ENCODE measurements around the gene SPIN1. TPM values are rescaled to one million over a fixed set of nuclear protein-coding genes. Genes with fewer than 3 reads are reported as not detected.

SPIN1 gene
- total and polyA plus RNA-seq, 2 experiments from 2014 or later, result 49.0 to 158 TPM

DNA sequence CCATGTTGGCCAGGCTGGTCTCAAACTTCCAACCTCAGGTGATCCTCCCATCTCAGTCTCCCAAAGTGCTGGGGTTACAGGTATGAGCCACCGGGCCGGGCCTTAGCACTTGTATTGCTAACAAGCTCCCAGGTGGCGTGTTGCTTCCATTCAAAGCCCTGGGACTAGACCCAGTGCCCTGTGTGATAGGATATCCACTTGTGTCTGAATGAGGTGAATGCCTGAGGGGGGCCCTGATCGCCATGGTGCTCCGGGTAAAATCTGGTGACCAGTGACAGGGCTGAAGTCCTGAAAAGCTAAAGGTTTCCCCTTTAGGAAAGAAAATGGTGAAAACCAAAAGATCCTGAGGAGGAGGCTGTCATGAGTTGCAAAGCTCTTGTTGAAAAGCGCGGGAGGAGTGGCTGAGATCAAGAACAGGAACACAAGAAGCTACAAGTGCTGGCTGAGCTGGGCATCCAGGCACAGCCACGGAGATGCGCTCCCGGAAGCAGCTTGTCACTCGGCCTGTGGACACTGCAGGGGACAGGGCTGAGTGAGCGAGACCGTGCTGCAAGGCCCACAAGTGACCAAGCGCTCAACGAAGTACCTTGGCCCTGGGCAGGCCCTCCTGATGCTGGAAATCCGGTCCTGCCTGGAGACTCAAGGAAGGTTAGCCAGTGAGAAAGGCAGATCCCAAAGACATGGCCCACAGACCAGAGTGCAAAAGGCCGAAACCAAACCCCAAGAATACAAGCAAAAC is 106.9 kb downstream of the SPIN1 start:
- Histone ChIP-seq H3K9me2 (ENCODE audit: insufficient read depth) (no peaks in the 10 kb centered on the region), H3K27me3 (ENCODE audit: insufficient read depth) (no peaks in the 10 kb centered on the region), H3K4me3 (no peak overlapping the region), H3K4me1 (ENCODE audit: insufficient read depth) (no peaks in the 10 kb centered on the region), H3K36me3 (ENCODE audit: insufficient read depth) (no peaks in the 10 kb centered on the region), H2AFZ (no peak overlapping the region), H4K20me1 (replicated peaks; ENCODE audit: insufficient read depth) (no peaks in the 10 kb centered on the region), H3K27ac (ENCODE audit: low read depth) (no peak overlapping the region), H3K4me2 (no peak overlapping the region), H3K79me2 (replicated peaks; ENCODE audit: insufficient read depth) (no peaks in the 10 kb centered on the region), H3F3A (replicated peaks; ENCODE audit: low read depth) (no peaks in the 10 kb centered on the region)
- Mint-ChIP-seq H3K27me3 (ENCODE audit: insufficient read depth, low read depth, poor library complexity) (peaks cover 6% of the 10 kb centered on the region), H3K4me1 (peaks cover 5% of the 10 kb centered on the region), H3K36me3 (ENCODE audit: low read depth) (no peaks in the 10 kb centered on the region), H3K27ac (no peak overlapping the region), H3K4me3 (no peak overlapping the region), H3K9me3 (no peaks in the 10 kb centered on the region)
- no peak for TF ChIP-seq JUNB (IDR thresholded peaks at IDR 0.05; ENCODE audit: unreplicated experiment)
- TF ChIP-seq CREB1 (CRISPR knock-in tag; IDR thresholded peaks at IDR 0.05; ENCODE audit: low read depth), result no peak
- no peak for TF ChIP-seq EZH2 (IDR thresholded peaks at IDR 0.05; ENCODE audit: low read depth, unreplicated experiment)
- TF ChIP-seq ZNF331 (CRISPR knock-in tag; IDR thresholded peaks at IDR 0.05; ENCODE audit: low read depth), result no peak
- no peak for TF ChIP-seq NANOG (IDR thresholded peaks at IDR 0.05; ENCODE audit: borderline replicate concordance)
- TF ChIP-seq, protein P1, sequence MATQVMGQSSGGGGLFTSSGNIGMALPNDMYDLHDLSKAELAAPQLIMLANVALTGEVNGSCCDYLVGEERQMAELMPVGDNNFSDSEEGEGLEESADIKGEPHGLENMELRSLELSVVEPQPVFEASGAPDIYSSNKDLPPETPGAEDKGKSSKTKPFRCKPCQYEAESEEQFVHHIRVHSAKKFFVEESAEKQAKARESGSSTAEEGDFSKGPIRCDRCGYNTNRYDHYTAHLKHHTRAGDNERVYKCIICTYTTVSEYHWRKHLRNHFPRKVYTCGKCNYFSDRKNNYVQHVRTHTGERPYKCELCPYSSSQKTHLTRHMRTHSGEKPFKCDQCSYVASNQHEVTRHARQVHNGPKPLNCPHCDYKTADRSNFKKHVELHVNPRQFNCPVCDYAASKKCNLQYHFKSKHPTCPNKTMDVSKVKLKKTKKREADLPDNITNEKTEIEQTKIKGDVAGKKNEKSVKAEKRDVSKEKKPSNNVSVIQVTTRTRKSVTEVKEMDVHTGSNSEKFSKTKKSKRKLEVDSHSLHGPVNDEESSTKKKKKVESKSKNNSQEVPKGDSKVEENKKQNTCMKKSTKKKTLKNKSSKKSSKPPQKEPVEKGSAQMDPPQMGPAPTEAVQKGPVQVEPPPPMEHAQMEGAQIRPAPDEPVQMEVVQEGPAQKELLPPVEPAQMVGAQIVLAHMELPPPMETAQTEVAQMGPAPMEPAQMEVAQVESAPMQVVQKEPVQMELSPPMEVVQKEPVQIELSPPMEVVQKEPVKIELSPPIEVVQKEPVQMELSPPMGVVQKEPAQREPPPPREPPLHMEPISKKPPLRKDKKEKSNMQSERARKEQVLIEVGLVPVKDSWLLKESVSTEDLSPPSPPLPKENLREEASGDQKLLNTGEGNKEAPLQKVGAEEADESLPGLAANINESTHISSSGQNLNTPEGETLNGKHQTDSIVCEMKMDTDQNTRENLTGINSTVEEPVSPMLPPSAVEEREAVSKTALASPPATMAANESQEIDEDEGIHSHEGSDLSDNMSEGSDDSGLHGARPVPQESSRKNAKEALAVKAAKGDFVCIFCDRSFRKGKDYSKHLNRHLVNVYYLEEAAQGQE (IDR thresholded peaks at IDR 0.05; ENCODE audit: unreplicated experiment), result no peak
- TF ChIP-seq STAT1 (IDR thresholded peaks at IDR 0.05; ENCODE audit: unreplicated experiment), result no peak
- TF ChIP-seq, protein P2, sequence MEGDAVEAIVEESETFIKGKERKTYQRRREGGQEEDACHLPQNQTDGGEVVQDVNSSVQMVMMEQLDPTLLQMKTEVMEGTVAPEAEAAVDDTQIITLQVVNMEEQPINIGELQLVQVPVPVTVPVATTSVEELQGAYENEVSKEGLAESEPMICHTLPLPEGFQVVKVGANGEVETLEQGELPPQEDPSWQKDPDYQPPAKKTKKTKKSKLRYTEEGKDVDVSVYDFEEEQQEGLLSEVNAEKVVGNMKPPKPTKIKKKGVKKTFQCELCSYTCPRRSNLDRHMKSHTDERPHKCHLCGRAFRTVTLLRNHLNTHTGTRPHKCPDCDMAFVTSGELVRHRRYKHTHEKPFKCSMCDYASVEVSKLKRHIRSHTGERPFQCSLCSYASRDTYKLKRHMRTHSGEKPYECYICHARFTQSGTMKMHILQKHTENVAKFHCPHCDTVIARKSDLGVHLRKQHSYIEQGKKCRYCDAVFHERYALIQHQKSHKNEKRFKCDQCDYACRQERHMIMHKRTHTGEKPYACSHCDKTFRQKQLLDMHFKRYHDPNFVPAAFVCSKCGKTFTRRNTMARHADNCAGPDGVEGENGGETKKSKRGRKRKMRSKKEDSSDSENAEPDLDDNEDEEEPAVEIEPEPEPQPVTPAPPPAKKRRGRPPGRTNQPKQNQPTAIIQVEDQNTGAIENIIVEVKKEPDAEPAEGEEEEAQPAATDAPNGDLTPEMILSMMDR (conservative IDR thresholded peaks at IDR 0.05; ENCODE audit: low read depth in 2 of 2), result no peak
- no peak for TF ChIP-seq ZNF114 (CRISPR knock-in tag; IDR thresholded peaks at IDR 0.05)
- TF ChIP-seq EZH2phosphoT487 (IDR thresholded peaks at IDR 0.05; ENCODE audit: unreplicated experiment), result no peak
- TF ChIP-seq, protein P3, sequence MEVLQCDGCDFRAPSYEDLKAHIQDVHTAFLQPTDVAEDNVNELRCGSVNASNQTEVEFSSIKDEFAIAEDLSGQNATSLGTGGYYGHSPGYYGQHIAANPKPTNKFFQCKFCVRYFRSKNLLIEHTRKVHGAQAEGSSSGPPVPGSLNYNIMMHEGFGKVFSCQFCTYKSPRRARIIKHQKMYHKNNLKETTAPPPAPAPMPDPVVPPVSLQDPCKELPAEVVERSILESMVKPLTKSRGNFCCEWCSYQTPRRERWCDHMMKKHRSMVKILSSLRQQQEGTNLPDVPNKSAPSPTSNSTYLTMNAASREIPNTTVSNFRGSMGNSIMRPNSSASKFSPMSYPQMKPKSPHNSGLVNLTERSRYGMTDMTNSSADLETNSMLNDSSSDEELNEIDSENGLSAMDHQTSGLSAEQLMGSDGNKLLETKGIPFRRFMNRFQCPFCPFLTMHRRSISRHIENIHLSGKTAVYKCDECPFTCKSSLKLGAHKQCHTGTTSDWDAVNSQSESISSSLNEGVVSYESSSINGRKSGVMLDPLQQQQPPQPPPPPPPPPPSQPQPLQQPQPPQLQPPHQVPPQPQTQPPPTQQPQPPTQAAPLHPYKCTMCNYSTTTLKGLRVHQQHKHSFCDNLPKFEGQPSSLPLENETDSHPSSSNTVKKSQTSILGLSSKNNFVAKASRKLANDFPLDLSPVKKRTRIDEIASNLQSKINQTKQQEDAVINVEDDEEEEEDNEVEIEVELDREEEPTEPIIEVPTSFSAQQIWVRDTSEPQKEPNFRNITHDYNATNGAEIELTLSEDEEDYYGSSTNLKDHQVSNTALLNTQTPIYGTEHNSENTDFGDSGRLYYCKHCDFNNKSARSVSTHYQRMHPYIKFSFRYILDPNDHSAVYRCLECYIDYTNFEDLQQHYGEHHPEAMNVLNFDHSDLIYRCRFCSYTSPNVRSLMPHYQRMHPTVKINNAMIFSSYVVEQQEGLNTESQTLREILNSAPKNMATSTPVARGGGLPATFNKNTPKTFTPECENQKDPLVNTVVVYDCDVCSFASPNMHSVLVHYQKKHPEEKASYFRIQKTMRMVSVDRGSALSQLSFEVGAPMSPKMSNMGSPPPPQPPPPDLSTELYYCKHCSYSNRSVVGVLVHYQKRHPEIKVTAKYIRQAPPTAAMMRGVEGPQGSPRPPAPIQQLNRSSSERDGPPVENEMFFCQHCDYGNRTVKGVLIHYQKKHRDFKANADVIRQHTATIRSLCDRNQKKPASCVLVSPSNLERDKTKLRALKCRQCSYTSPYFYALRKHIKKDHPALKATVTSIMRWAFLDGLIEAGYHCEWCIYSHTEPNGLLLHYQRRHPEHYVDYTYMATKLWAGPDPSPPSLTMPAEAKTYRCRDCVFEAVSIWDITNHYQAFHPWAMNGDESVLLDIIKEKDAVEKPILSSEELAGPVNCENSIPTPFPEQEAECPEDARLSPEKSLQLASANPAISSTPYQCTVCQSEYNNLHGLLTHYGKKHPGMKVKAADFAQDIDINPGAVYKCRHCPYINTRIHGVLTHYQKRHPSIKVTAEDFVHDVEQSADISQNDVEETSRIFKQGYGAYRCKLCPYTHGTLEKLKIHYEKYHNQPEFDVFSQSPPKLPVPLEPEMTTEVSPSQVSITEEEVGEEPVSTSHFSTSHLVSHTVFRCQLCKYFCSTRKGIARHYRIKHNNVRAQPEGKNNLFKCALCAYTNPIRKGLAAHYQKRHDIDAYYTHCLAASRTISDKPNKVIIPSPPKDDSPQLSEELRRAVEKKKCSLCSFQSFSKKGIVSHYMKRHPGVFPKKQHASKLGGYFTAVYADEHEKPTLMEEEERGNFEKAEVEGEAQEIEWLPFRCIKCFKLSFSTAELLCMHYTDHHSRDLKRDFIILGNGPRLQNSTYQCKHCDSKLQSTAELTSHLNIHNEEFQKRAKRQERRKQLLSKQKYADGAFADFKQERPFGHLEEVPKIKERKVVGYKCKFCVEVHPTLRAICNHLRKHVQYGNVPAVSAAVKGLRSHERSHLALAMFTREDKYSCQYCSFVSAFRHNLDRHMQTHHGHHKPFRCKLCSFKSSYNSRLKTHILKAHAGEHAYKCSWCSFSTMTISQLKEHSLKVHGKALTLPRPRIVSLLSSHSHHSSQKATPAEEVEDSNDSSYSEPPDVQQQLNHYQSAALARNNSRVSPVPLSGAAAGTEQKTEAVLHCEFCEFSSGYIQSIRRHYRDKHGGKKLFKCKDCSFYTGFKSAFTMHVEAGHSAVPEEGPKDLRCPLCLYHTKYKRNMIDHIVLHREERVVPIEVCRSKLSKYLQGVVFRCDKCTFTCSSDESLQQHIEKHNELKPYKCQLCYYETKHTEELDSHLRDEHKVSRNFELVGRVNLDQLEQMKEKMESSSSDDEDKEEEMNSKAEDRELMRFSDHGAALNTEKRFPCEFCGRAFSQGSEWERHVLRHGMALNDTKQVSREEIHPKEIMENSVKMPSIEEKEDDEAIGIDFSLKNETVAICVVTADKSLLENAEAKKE (CRISPR knock-in tag; IDR thresholded peaks at IDR 0.05), result no peak
- TF ChIP-seq, protein P4, sequence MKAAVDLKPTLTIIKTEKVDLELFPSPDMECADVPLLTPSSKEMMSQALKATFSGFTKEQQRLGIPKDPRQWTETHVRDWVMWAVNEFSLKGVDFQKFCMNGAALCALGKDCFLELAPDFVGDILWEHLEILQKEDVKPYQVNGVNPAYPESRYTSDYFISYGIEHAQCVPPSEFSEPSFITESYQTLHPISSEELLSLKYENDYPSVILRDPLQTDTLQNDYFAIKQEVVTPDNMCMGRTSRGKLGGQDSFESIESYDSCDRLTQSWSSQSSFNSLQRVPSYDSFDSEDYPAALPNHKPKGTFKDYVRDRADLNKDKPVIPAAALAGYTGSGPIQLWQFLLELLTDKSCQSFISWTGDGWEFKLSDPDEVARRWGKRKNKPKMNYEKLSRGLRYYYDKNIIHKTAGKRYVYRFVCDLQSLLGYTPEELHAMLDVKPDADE (IDR thresholded peaks at IDR 0.05), result no peak
- TF ChIP-seq POLR2AphosphoS5 (IDR thresholded peaks at IDR 0.05; ENCODE audit: low read depth), result no peak
- DNase-seq (ENCODE audit: low spot score) (no peak), ATAC-seq (peak; percentile 52)
